ENCODE data around the gene ZBTB7C.

DNA sequence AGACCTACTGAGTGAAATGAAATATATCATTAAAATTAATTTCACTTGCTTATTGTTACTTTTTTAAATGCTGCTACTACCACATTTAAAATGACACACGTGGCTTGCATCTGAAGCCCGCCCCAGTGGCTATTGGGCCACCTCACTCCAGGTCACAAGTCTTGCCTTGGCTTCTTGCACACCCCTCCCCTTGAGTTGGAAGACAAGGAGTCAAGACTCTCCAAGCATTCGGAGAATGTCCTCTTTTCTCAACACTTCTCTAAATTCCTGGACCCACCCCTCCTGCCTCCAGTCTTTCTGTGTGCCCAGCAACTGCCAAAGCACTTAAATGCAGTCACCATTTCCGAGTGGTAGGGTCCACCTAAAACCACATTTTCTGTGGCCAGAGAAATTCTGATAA is 73.4 kb downstream of the ZBTB7C start:
- TF ChIP-seq, protein P1, sequence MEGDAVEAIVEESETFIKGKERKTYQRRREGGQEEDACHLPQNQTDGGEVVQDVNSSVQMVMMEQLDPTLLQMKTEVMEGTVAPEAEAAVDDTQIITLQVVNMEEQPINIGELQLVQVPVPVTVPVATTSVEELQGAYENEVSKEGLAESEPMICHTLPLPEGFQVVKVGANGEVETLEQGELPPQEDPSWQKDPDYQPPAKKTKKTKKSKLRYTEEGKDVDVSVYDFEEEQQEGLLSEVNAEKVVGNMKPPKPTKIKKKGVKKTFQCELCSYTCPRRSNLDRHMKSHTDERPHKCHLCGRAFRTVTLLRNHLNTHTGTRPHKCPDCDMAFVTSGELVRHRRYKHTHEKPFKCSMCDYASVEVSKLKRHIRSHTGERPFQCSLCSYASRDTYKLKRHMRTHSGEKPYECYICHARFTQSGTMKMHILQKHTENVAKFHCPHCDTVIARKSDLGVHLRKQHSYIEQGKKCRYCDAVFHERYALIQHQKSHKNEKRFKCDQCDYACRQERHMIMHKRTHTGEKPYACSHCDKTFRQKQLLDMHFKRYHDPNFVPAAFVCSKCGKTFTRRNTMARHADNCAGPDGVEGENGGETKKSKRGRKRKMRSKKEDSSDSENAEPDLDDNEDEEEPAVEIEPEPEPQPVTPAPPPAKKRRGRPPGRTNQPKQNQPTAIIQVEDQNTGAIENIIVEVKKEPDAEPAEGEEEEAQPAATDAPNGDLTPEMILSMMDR (IDR thresholded peaks at IDR 0.05): no peak
- TF ChIP-seq POLR2AphosphoS5 (IDR thresholded peaks at IDR 0.05) (no peak), EP300 (IDR thresholded peaks at IDR 0.05) (no peak)
